GM10248 (cell line): Measurements from ENCODE around the gene GRM3.

ENCODE experiments used
- CTCF ChIA-PET: fragments of 300-600 bp; sonication (Branson Sonifier 250); formaldehyde crosslinking; extraction: SDS; loops from one replicate; lab custom pipeline; 2021; ENCODE audit warnings: antibody characterized with exemption; lab: Yijun Ruan, JAX
- POLR2A ChIA-PET: fragments of 350-650 bp; sonication (Branson Sonifier 250); formaldehyde crosslinking; extraction: SDS; loops from one replicate; lab custom pipeline; 2020; ENCODE audit warnings: antibody characterized with exemption; lab: Yijun Ruan, JAX
- DNase-seq: peaks from one replicate; pipeline ENCODE4 v3.0.0; 2012; ENCODE audit errors: extremely low spot score
- TF ChIP-seq, protein P1 (sequence below): IDR thresholded peaks from 2 replicates; pipeline ENCODE4 v1.5.1; 2012; ENCODE audit warnings: mild to moderate bottlenecking, low read depth; ENCODE audit errors: extremely low read depth, missing control alignments, control extremely low read depth

The GRM3 gene

DNA sequence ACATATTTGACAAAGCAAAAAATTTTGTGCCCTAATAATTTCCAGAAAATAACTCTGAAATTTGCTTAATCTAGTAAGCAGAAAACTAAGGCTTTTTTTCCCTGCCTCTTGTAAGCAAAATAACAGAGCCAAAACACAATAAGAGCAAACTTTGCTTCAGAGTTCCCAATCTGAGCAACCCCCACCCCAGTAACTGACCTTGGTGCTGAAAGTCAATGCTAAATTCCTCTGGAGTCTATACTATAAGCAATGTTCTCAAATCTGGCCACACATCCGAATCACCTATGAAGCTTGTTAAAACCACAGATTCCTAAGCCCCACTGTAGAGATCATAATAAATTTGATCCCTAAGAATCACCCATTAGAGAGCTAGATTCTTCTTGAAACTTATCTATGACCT is 265.2 kb downstream of the GRM3 start:
- POLR2A ChIA-PET, result no interaction called here
- CTCF ChIA-PET, result interaction anchor here (1.3 to 1.7 kb wide), 4 partner anchors 8 to 244 kb away, joined by 3 to 5 read pairs (median 4); no protein-coding TSS in a partner anchor
- no peak for DNase-seq
- TF ChIP-seq, protein P1, sequence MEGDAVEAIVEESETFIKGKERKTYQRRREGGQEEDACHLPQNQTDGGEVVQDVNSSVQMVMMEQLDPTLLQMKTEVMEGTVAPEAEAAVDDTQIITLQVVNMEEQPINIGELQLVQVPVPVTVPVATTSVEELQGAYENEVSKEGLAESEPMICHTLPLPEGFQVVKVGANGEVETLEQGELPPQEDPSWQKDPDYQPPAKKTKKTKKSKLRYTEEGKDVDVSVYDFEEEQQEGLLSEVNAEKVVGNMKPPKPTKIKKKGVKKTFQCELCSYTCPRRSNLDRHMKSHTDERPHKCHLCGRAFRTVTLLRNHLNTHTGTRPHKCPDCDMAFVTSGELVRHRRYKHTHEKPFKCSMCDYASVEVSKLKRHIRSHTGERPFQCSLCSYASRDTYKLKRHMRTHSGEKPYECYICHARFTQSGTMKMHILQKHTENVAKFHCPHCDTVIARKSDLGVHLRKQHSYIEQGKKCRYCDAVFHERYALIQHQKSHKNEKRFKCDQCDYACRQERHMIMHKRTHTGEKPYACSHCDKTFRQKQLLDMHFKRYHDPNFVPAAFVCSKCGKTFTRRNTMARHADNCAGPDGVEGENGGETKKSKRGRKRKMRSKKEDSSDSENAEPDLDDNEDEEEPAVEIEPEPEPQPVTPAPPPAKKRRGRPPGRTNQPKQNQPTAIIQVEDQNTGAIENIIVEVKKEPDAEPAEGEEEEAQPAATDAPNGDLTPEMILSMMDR, result no peak

DNA sequence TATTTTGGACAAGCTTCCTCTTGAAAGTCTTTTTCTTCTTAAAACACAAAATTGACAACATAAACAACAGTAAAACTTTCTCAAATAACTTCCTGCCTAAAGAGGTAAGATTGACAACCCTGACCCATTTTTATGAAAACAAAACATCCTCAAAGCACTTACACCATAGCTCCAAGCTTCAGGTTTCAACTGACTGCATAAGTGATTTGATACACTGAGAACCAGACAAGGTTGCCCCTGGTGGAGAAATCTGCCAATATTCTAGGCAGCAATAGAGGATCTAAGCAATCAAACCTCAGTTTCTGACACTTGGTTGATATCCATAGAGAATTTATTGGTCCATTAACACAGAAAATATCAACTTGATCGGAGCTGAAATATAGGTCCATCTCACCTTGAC is 267.9 kb downstream of the GRM3 start:
- CTCF ChIA-PET, result interaction anchor here (0.9 to 2.2 kb wide), 10 partner anchors 10 to 325 kb away, joined by 3 to 9 read pairs (median 4); no protein-coding TSS in a partner anchor
- POLR2A ChIA-PET, result no interaction called here
- TF ChIP-seq, protein P1, result no peak
- no peak for DNase-seq

DNA sequence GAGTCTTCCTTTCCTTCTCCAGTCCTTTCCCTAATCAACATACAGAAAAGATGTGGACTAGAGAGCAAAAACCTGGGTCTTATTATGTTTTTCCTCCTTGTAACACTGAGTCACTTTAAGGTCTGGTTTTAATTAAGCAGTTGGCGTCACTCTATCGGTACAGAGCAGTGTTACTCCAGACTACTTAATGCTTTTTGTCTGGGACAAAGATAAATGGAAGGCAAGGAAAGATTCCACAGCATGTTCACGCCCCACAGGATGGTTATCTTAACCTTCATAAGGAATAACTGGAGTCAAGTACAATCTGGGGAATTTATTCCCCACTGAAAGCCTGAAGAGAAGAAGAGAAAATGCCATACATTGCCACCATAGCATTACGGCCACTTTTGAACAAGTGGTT is 270.0 kb downstream of the GRM3 start:
- TF ChIP-seq, protein P1, result no peak
- ChIA-PET POLR2A (no interaction called here), CTCF (interaction anchor here (1.0 to 4.6 kb wide), 2 partner anchors 8 to 234 kb away, joined by 4 to 36 read pairs; no protein-coding TSS in a partner anchor)
- DNase-seq, result no peak
